ENCODE data around the gene SH2D7.

DNA sequence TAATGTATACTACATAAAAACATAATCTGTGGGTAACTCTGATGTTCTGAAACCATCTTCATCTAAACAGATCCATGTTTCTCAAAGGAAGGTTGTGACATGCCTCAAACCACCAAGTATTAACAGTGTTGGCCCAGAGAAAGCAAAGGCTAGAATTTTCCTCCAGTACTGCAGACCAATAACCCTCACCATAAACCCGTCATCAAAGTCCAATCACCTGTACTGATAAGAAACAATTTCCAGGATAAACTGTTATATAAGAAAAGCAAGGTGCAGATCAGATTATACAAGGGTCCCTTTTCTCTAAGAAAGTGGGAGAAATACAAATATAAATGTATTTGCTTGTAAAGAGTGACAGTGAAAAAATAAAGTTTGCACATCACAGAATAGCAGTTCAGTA, 47.2 kb upstream of the SH2D7 start:
- TF ChIP-seq, protein P1, sequence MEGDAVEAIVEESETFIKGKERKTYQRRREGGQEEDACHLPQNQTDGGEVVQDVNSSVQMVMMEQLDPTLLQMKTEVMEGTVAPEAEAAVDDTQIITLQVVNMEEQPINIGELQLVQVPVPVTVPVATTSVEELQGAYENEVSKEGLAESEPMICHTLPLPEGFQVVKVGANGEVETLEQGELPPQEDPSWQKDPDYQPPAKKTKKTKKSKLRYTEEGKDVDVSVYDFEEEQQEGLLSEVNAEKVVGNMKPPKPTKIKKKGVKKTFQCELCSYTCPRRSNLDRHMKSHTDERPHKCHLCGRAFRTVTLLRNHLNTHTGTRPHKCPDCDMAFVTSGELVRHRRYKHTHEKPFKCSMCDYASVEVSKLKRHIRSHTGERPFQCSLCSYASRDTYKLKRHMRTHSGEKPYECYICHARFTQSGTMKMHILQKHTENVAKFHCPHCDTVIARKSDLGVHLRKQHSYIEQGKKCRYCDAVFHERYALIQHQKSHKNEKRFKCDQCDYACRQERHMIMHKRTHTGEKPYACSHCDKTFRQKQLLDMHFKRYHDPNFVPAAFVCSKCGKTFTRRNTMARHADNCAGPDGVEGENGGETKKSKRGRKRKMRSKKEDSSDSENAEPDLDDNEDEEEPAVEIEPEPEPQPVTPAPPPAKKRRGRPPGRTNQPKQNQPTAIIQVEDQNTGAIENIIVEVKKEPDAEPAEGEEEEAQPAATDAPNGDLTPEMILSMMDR (IDR thresholded peaks at IDR 0.05), result no peak
- no peak for TF ChIP-seq POLR2A (IDR thresholded peaks at IDR 0.05)
